ENCODE data around the gene DNAJB13. TPM values are rescaled to one million over a fixed set of nuclear protein-coding genes. Genes with fewer than 3 reads are reported as not detected.

The DNAJB13 gene
- polyA plus RNA-seq, 1 of the 3 experiments (the other 2 are of a cell fraction): 0.51 TPM

- Histone ChIP-seq H3K79me2 (ENCODE audit: insufficient read depth) (no peaks in the 10 kb centered on the region), H3K4me2 (no peak overlapping the region), H3F3A (replicated peaks; ENCODE audit: insufficient read depth) (peaks cover 6% of the 10 kb centered on the region), H3K36me3 (replicated peaks in 1 of 2; ENCODE audit: control insufficient read depth in 1 of 2, insufficient read depth in 2 of 2, low read length in 1 of 2) (peaks cover 35 to 38% of the 10 kb centered on the region in 2 experiments), H3K9me3 (no peaks in the 10 kb centered on the region), H3K4me3 (ENCODE audit: low read depth in 2 of 2, low read length in 1 of 2) (no peak overlapping the region), H2AFZ (ENCODE audit: low read depth) (no peak overlapping the region), H3K4me1 (ENCODE audit: control insufficient read depth in 1 of 2, insufficient read depth in 2 of 2, low read depth in 1 of 2, low read length in 1 of 2) (no peaks in the 10 kb centered on the region), H3K9me2 (no peaks in the 10 kb centered on the region), H3K9ac (no peak overlapping the region), H4K20me1 (ENCODE audit: insufficient read depth) (no peaks in the 10 kb centered on the region), H3K27ac (ENCODE audit: low read depth in 2 of 2, low read length in 1 of 2) (no peak overlapping the region), H3K27me3 (ENCODE audit: insufficient read depth) (no peaks in the 10 kb centered on the region)
- ChIA-PET CTCF (no interaction called here), POLR2A (no interaction called here)
- no peak for TF ChIP-seq IRF3 (IDR thresholded peaks at IDR 0.05; ENCODE audit: low read depth, low read length)
- no peak for TF ChIP-seq CHD2 (IDR thresholded peaks at IDR 0.05; ENCODE audit: low read length, partially characterized antibody)
- TF ChIP-seq FOXJ3 (CRISPR knock-in tag; IDR thresholded peaks at IDR 0.05): no peak
- no peak for TF ChIP-seq USF1 (IDR thresholded peaks at IDR 0.05; ENCODE audit: borderline replicate concordance, low read depth)
- no peak for TF ChIP-seq TCF12 (IDR thresholded peaks at IDR 0.05)
- TF ChIP-seq SIN3A (IDR thresholded peaks at IDR 0.05; ENCODE audit: borderline replicate concordance, low read depth, low read length): no peak
- TF ChIP-seq MEF2A (IDR thresholded peaks at IDR 0.05; ENCODE audit: borderline replicate concordance, low read depth): no peak
- DNase-seq: no peak
- WGBS (ENCODE audit: low lambda C conversion rate): 95% methylated on average over 4 of the region's 4 CpGs
Observed at GRCh38 chr11:73921180-73921579, 29.6 kb upstream of the DNAJB13 start.

- H3K4me2 ChIP-seq: no peak overlapping the region
- no peaks in the 10 kb centered on the region for H3K9me3 ChIP-seq
- peaks cover 9% of the 10 kb centered on the region for H3F3A ChIP-seq (replicated peaks; ENCODE audit: insufficient read depth)
- H4K20me1 ChIP-seq (ENCODE audit: insufficient read depth): no peaks in the 10 kb centered on the region
- H3K36me3 ChIP-seq (replicated peaks in 1 of 2; ENCODE audit: control insufficient read depth in 1 of 2, insufficient read depth in 2 of 2, low read length in 1 of 2): peaks cover 38 to 40% of the 10 kb centered on the region in 2 experiments
- H2AFZ ChIP-seq (ENCODE audit: low read depth): no peak overlapping the region
- 98% methylated on average over 2 of the region's 2 CpGs for WGBS (ENCODE audit: low lambda C conversion rate)
- no peak overlapping the region for H3K9ac ChIP-seq
- H3K27ac ChIP-seq (ENCODE audit: low read depth in 2 of 2, low read length in 1 of 2): no peak overlapping the region
- DNase-seq: no peak
- no peaks in the 10 kb centered on the region for H3K27me3 ChIP-seq (ENCODE audit: insufficient read depth)
- CTCF ChIA-PET: no interaction called here
- POLR2A ChIA-PET: no interaction called here
- H3K4me1 ChIP-seq (ENCODE audit: control insufficient read depth in 1 of 2, insufficient read depth in 2 of 2, low read depth in 1 of 2, low read length in 1 of 2): no peaks in the 10 kb centered on the region
- H3K4me3 ChIP-seq (ENCODE audit: low read depth in 2 of 2, low read length in 1 of 2): no peak overlapping the region
- no peaks in the 10 kb centered on the region for H3K9me2 ChIP-seq
- no peaks in the 10 kb centered on the region for H3K79me2 ChIP-seq (ENCODE audit: insufficient read depth)
- TF ChIP-seq FOXJ3 (CRISPR knock-in tag; IDR thresholded peaks at IDR 0.05) (no peak), REST (IDR thresholded peaks at IDR 0.05; ENCODE audit: low read depth, low read length) (peak; percentile 57; the same call in 1 of the 2 replicates), RXRA (IDR thresholded peaks at IDR 0.05; ENCODE audit: borderline replicate concordance, low read depth) (no peak), RCOR1 (IDR thresholded peaks at IDR 0.05; ENCODE audit: low read length) (no peak), RFX5 (IDR thresholded peaks at IDR 0.05; ENCODE audit: low read length) (no peak), TEAD4 (IDR thresholded peaks at IDR 0.05; ENCODE audit: borderline replicate concordance, insufficient read depth) (no peak), MEF2A (IDR thresholded peaks at IDR 0.05; ENCODE audit: borderline replicate concordance, low read depth) (no peak), POLR2AphosphoS5 (IDR thresholded peaks at IDR 0.05; ENCODE audit: low read depth, low read length) (no peak)
Observed at GRCh38 chr11:73929388-73929787, 21.4 kb upstream of the DNAJB13 start.
